ENCODE measurements around the gene EFCAB6. TPM values are rescaled to one million over a fixed set of nuclear protein-coding genes. Genes with fewer than 3 reads are reported as not detected.
A peak's percentile ranks its signal among the peaks of the same experiment; 100 is the strongest.

EFCAB6 gene
- total RNA-seq, 1 donor from 2014 or later = 1.1 TPM

DNA sequence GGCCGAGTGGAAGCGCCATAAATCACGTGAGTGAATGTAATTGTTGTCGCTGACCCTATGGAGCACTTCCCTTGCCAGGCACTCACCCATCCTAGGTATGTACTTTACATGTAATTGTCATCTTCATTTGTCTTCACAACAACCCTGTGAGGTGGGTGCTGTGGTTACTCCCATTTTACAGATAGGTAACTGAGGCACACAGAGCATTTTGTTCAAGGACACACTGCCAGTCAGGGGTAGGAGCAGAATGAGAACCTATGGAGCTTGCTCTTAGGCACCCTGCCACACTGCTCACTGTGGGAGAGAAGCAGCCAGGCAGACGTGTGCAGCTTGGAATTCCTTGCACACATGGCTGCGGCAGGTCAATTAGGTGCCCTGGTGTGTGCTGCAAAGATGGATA, 785 bp upstream of the EFCAB6 start:
- Mint-ChIP-seq H3K4me3 (ENCODE audit: unreplicated experiment) (peak overlapping the region; percentile 87), H3K9me3 (ENCODE audit: low read depth) (no peaks in the 10 kb centered on the region), H3K4me1 (ENCODE audit: low read depth) (peaks cover 17% of the 10 kb centered on the region), H3K27ac (ENCODE audit: unreplicated experiment) (peak overlapping the region; percentile 93), H3K27me3 (ENCODE audit: low read depth) (peaks cover 3% of the 10 kb centered on the region), H3K36me3 (ENCODE audit: low read depth) (no peaks in the 10 kb centered on the region)
- DNase-seq (ENCODE audit: low spot score) = no peak
- TF ChIP-seq, protein P1, sequence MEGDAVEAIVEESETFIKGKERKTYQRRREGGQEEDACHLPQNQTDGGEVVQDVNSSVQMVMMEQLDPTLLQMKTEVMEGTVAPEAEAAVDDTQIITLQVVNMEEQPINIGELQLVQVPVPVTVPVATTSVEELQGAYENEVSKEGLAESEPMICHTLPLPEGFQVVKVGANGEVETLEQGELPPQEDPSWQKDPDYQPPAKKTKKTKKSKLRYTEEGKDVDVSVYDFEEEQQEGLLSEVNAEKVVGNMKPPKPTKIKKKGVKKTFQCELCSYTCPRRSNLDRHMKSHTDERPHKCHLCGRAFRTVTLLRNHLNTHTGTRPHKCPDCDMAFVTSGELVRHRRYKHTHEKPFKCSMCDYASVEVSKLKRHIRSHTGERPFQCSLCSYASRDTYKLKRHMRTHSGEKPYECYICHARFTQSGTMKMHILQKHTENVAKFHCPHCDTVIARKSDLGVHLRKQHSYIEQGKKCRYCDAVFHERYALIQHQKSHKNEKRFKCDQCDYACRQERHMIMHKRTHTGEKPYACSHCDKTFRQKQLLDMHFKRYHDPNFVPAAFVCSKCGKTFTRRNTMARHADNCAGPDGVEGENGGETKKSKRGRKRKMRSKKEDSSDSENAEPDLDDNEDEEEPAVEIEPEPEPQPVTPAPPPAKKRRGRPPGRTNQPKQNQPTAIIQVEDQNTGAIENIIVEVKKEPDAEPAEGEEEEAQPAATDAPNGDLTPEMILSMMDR (IDR thresholded peaks at IDR 0.05) = no peak

DNA sequence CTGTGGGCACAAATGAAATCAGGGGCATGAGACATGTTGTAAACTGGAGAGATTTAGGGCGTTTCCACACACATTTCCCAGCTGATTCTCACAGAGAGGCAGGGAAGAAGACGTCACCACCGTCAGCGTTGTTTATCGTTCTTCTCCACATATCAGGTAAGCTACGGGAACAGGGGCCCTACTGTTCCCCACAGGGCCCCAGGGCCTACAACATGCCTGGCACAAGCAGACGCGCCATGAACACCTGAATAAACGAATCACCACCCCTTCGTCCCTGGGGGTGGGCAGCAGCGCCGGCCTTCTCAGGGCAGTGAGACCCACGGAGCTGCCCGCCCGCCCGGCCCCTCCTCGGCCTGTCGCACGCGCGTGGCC, 342 bp downstream of the EFCAB6 start:
- peak overlapping the region; percentile 93 for H3K27ac Mint-ChIP-seq (ENCODE audit: unreplicated experiment)
- TF ChIP-seq, protein P1 (IDR thresholded peaks at IDR 0.05) = no peak
- no peak for DNase-seq (ENCODE audit: low spot score)
- H3K4me1 Mint-ChIP-seq (ENCODE audit: low read depth) = peaks cover 17% of the 10 kb centered on the region
- H3K36me3 Mint-ChIP-seq (ENCODE audit: low read depth) = no peaks in the 10 kb centered on the region
- H3K27me3 Mint-ChIP-seq (ENCODE audit: low read depth) = peaks cover 3% of the 10 kb centered on the region
- H3K4me3 Mint-ChIP-seq (ENCODE audit: unreplicated experiment) = peak overlapping the region; percentile 87
- H3K9me3 Mint-ChIP-seq (ENCODE audit: low read depth) = no peaks in the 10 kb centered on the region

DNA sequence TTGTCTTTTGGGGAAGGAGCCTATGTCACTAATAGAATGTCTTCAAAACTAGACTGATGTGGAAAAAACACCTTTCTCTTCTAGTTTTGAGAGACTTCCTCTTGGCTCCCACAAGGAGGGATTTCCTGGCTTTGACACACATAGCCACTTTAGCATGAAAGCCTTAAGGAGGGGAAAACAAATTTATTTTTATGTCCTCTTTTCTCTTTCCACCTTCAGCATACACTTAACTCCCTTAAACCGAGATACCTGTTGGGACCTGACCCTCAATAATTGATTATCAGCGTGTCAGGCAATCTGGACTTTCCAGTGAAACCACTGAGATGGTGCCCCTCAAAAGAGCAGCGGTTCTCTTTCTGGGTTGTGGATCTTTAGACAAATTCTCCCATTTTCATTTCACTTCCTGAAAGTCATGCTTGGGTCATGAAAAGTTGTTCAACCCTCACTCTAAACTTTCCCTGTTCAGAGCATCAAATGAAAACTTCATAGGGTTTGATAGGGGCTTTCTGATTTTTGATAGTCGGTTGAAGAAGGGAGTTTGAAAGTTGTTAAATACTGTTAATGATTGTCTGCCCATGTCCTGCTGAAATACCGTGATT, 9.1 kb downstream of the EFCAB6 start:
- H3K27me3 Mint-ChIP-seq (ENCODE audit: low read depth) = peaks cover 18% of the 10 kb centered on the region
- no peak overlapping the region for H3K27ac Mint-ChIP-seq (ENCODE audit: unreplicated experiment)
- H3K36me3 Mint-ChIP-seq (ENCODE audit: low read depth) = peaks cover 1% of the 10 kb centered on the region
- H3K4me3 Mint-ChIP-seq (ENCODE audit: unreplicated experiment) = no peak overlapping the region
- peaks cover 18% of the 10 kb centered on the region for H3K9me3 Mint-ChIP-seq (ENCODE audit: low read depth)
- no peaks in the 10 kb centered on the region for H3K4me1 Mint-ChIP-seq (ENCODE audit: low read depth)
- TF ChIP-seq, protein P1 (IDR thresholded peaks at IDR 0.05) = no peak
- no peak for DNase-seq (ENCODE audit: low spot score)

DNA sequence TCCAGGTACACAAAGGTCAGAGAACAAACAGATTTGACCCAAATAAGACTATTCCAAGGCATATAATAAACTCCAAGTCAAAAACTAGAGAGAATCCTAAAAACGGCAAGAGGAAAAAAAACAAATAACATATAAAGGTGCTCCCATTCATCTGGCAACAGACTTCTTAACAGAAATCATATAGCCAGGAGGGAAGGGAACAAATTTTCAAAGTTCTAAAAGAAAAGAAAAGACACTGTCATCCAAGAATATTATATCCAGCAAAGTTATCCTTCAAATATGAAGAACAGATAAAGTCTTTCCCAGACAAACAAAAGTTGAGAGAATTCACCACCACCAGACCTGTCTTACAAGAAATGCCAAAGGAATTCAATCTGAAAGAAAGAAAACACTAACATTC, 11.1 kb downstream of the EFCAB6 start:
- TF ChIP-seq, protein P1 (IDR thresholded peaks at IDR 0.05) = no peak
- Mint-ChIP-seq H3K9me3 (ENCODE audit: low read depth) (peaks cover 18% of the 10 kb centered on the region), H3K27ac (ENCODE audit: unreplicated experiment) (no peak overlapping the region), H3K27me3 (ENCODE audit: low read depth) (peaks cover 18% of the 10 kb centered on the region), H3K4me1 (ENCODE audit: low read depth) (no peaks in the 10 kb centered on the region), H3K36me3 (ENCODE audit: low read depth) (peaks cover 1% of the 10 kb centered on the region), H3K4me3 (ENCODE audit: unreplicated experiment) (no peak overlapping the region)
- no peak for DNase-seq (ENCODE audit: low spot score)

DNA sequence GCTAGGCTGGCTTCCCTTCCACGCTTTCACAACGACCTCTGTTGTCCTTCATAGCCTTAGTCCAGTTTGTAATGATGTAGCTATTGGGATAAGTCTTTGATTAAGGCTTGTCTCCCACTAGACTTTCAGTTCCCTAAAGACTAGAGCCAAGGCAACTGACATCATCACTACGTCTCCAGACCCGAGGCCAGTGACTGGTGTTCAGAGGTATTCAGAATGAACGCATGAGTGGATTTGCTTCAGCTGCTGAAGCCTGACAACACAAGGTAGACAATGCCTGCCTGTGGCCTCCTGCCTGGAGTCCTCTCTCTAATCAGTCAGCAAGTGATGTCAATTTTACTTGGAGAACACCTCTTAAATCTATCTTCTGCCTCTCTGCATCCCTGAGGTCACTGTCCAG, 13.6 kb downstream of the EFCAB6 start:
- Mint-ChIP-seq H3K4me1 (ENCODE audit: low read depth) (no peaks in the 10 kb centered on the region), H3K36me3 (ENCODE audit: low read depth) (peaks cover 1% of the 10 kb centered on the region), H3K27me3 (ENCODE audit: low read depth) (peaks cover 11% of the 10 kb centered on the region), H3K4me3 (ENCODE audit: unreplicated experiment) (no peak overlapping the region), H3K27ac (ENCODE audit: unreplicated experiment) (no peak overlapping the region), H3K9me3 (ENCODE audit: low read depth) (peaks cover 18% of the 10 kb centered on the region)
- DNase-seq (ENCODE audit: low spot score) = no peak
- TF ChIP-seq, protein P1 (IDR thresholded peaks at IDR 0.05) = no peak

All from chondrocyte (in vitro differentiated cells).